Fibroblast of gingiva (primary cell): ENCODE measurements around the gene MGLL.

Experiments
- DNase-seq: peaks from one replicate; pipeline ENCODE4 v3.0.0-alpha.2; 2011; ENCODE audit warnings: low read depth

Gene MGLL

GRCh38 chr3:127652246-127652995 lies 169.9 kb downstream of the MGLL start:
- DNase-seq: peak; percentile 39

GRCh38 chr3:127651516-127652172 lies 170.7 kb downstream of the MGLL start:
- no peak for DNase-seq

- no peak for DNase-seq
Observed at GRCh38 chr3:127650236-127650635, 172.1 kb downstream of the MGLL start.

- DNase-seq: no peak
Observed at GRCh38 chr3:127647845-127648204, 174.5 kb downstream of the MGLL start.

- DNase-seq: no peak
Observed at GRCh38 chr3:127647166-127647844, 175.0 kb downstream of the MGLL start.

- DNase-seq: no peak
Observed at GRCh38 chr3:127646501-127647046, 175.7 kb downstream of the MGLL start.

- no peak for DNase-seq
Observed at GRCh38 chr3:127645371-127646015, 176.8 kb downstream of the MGLL start.

- no peak for DNase-seq
Observed at GRCh38 chr3:127644641-127645370, 177.5 kb downstream of the MGLL start.

- DNase-seq: no peak
Observed at GRCh38 chr3:127640042-127640355, 182.3 kb downstream of the MGLL start.

- DNase-seq: peak; percentile 20
Observed at GRCh38 chr3:127639173-127640041, 182.9 kb downstream of the MGLL start.
